ENCODE results near the gene DENND6A.

- TF ChIP-seq, protein P1, sequence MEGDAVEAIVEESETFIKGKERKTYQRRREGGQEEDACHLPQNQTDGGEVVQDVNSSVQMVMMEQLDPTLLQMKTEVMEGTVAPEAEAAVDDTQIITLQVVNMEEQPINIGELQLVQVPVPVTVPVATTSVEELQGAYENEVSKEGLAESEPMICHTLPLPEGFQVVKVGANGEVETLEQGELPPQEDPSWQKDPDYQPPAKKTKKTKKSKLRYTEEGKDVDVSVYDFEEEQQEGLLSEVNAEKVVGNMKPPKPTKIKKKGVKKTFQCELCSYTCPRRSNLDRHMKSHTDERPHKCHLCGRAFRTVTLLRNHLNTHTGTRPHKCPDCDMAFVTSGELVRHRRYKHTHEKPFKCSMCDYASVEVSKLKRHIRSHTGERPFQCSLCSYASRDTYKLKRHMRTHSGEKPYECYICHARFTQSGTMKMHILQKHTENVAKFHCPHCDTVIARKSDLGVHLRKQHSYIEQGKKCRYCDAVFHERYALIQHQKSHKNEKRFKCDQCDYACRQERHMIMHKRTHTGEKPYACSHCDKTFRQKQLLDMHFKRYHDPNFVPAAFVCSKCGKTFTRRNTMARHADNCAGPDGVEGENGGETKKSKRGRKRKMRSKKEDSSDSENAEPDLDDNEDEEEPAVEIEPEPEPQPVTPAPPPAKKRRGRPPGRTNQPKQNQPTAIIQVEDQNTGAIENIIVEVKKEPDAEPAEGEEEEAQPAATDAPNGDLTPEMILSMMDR (IDR thresholded peaks at IDR 0.05), result no peak
- TF ChIP-seq POLR2A (IDR thresholded peaks at IDR 0.05), result no peak
These were observed 45.0 kb upstream of the DENND6A start for GRCh38 chr3:57737840-57738239.

Measured in heart left ventricle (tissue), 13 donors.